NCI-H82 treated with DMSO at 0.1 percent for 48 hours (cell line): Measurements from ENCODE around the gene VSIR.

Experiments
- DNase-seq: peaks from one replicate; lab custom pipeline; 2025; ENCODE audit not compliant: unreplicated experiment; lab: John Stamatoyannopoulos, UW

The VSIR gene

GRCh38 chr10:71765176-71765904 lies 8.0 kb downstream of the VSIR start:
- DNase-seq = no peak

- DNase-seq = no peak
These were observed 9.8 kb downstream of the VSIR start for GRCh38 chr10:71763352-71764127.

GRCh38 chr10:71762324-71762723 lies 11.0 kb downstream of the VSIR start:
- DNase-seq = no peak

GRCh38 chr10:71761541-71762113 lies 11.7 kb downstream of the VSIR start:
- no peak for DNase-seq

- DNase-seq = no peak
These were observed 12.2 kb downstream of the VSIR start for GRCh38 chr10:71761105-71761511.

- DNase-seq = no peak
These were observed 15.9 kb downstream of the VSIR start for GRCh38 chr10:71757399-71757922.

GRCh38 chr10:71756311-71757191 lies 16.8 kb downstream of the VSIR start:
- DNase-seq = no peak

- DNase-seq = no peak
These were observed 18.0 kb downstream of the VSIR start for GRCh38 chr10:71755179-71755879.

GRCh38 chr10:71754562-71754961 lies 18.8 kb downstream of the VSIR start:
- DNase-seq = no peak

- DNase-seq = no peak
These were observed 19.3 kb downstream of the VSIR start for GRCh38 chr10:71753960-71754505.

- no peak for DNase-seq
These were observed 20.0 kb downstream of the VSIR start for GRCh38 chr10:71753091-71753959.

GRCh38 chr10:71752391-71753090 lies 20.8 kb downstream of the VSIR start:
- peak; percentile 35 for DNase-seq

GRCh38 chr10:71751515-71752224 lies 21.6 kb downstream of the VSIR start:
- DNase-seq = no peak

- DNase-seq = no peak
These were observed 22.3 kb downstream of the VSIR start for GRCh38 chr10:71750986-71751385.

- DNase-seq = no peak
These were observed 23.0 kb downstream of the VSIR start for GRCh38 chr10:71750124-71750841.

GRCh38 chr10:71749396-71749795 lies 23.9 kb downstream of the VSIR start:
- no peak for DNase-seq

GRCh38 chr10:71748671-71749191 lies 24.6 kb downstream of the VSIR start:
- DNase-seq = no peak
